Mesendoderm (in vitro differentiated cells): ENCODE data around the gene RGS6.

Experiments used
- DNase-seq: peaks from one replicate; pipeline ENCODE4 v3.0.0; 2013
- H2AK5ac ChIP-seq: 2 replicates; pipeline ENCODE4 v1.6.1; 2013; ENCODE audit warnings: low read length, inconsistent platforms
- H2BK120ac ChIP-seq: 2 replicates; pipeline ENCODE4 v1.6.1; 2013; ENCODE audit warnings: low read depth, mild to moderate bottlenecking, low read length, moderate library complexity, mixed read lengths
- H2BK15ac ChIP-seq: replicated peaks from 2 replicates; pipeline ENCODE4 v1.6.1; 2013; ENCODE audit warnings: low read depth, mild to moderate bottlenecking, moderate library complexity
- H2BK5ac ChIP-seq: 2 replicates; pipeline ENCODE4 v1.6.1; 2013; ENCODE audit warnings: low read length, inconsistent platforms
- H3K18ac ChIP-seq: 2 replicates; pipeline ENCODE4 v1.6.1; 2013; ENCODE audit warnings: mild to moderate bottlenecking, low read length, mixed read lengths
- H3K23ac ChIP-seq: one replicate; pipeline ENCODE4 v1.6.1; 2013; ENCODE audit warnings: low read length
- H3K27ac ChIP-seq: 2 replicates; pipeline ENCODE4 v1.5.1; 2013; ENCODE audit warnings: low read depth, mild to moderate bottlenecking, inconsistent platforms, low read length, moderate library complexity
- H3K27me3 ChIP-seq: 2 replicates; pipeline ENCODE4 v1.6.1; 2013; ENCODE audit warnings: low read length, control low read depth, mild to moderate bottlenecking, inconsistent platforms; ENCODE audit not compliant: insufficient read depth, poor library complexity
- H3K36me3 ChIP-seq: 2 replicates; pipeline ENCODE4 v1.6.1; 2013; ENCODE audit warnings: low read length, inconsistent platforms; ENCODE audit not compliant: control insufficient read depth, insufficient read depth
- H3K4ac ChIP-seq: one replicate; pipeline ENCODE4 v1.6.1; 2013; ENCODE audit warnings: low read depth, mild to moderate bottlenecking, low read length, moderate library complexity
- H3K4me1 ChIP-seq: 2 replicates; pipeline ENCODE4 v1.6.1; 2013; ENCODE audit warnings: low read depth, low read length, inconsistent platforms; ENCODE audit not compliant: control insufficient read depth
- H3K4me2 ChIP-seq: 2 replicates; pipeline ENCODE4 v1.6.1; 2013; ENCODE audit warnings: low read length
- H3K4me3 ChIP-seq: 2 replicates; pipeline ENCODE4 v1.5.1; 2013; ENCODE audit warnings: mild to moderate bottlenecking, low read length
- H3K56ac ChIP-seq: one replicate; pipeline ENCODE4 v1.6.1; 2013; ENCODE audit warnings: low read length
- H3K79me1 ChIP-seq: 2 replicates; pipeline ENCODE4 v1.6.1; 2013; ENCODE audit warnings: low read length, inconsistent platforms
- H3K79me2 ChIP-seq: 2 replicates; pipeline ENCODE4 v1.6.1; 2013; ENCODE audit warnings: mild to moderate bottlenecking, low read length; ENCODE audit not compliant: control insufficient read depth, insufficient read depth
- H3K9ac ChIP-seq: 2 replicates; pipeline ENCODE4 v1.6.1; 2013; ENCODE audit warnings: low read length, inconsistent platforms
- H4K5ac ChIP-seq: one replicate; pipeline ENCODE4 v1.6.1; 2013; ENCODE audit warnings: low read length
- H4K8ac ChIP-seq: one replicate; pipeline ENCODE4 v1.6.1; 2013; ENCODE audit warnings: low read depth, mild to moderate bottlenecking, control low read depth, low read length, moderate library complexity
- WGBS: extraction: QIAGEN DNeasy Blood & Tissue Kit; methylation state at CpG from one replicate; pipeline ENCODE4 v1.1.7; 2013; ENCODE audit warnings: low lambda C conversion rate, missing lambda C conversion rate; ENCODE audit not compliant: insufficient coverage; ENCODE audit errors: extremely low coverage; 5-methylcytosine and 5-hydroxymethylcytosine counted together

The RGS6 gene

GRCh38 chr14:72613231-72613974 is 681.2 kb downstream of the RGS6 start:
- Histone ChIP-seq H3K79me2 (no peaks in the 10 kb centered on the region), H2BK120ac (no peak overlapping the region), H3K4me1 (no peaks in the 10 kb centered on the region), H3K36me3 (no peaks in the 10 kb centered on the region), H3K4me3 (no peak overlapping the region), H3K18ac (no peak overlapping the region), H3K56ac (no peak overlapping the region), H3K4ac (no peak overlapping the region), H4K8ac (no peak overlapping the region), H4K5ac (no peak overlapping the region), H3K27ac (no peak overlapping the region), H3K23ac (no peak overlapping the region), H3K9ac (no peak overlapping the region), H3K4me2 (no peak overlapping the region), H2BK5ac (no peak overlapping the region), H2AK5ac (no peak overlapping the region), H2BK15ac (no peak overlapping the region), H3K27me3 (no peaks in the 10 kb centered on the region), H3K79me1 (no peaks in the 10 kb centered on the region)
- WGBS = no CpG with 5 or more reads among the region's 13 CpGs
- DNase-seq = no peak

GRCh38 chr14:72613975-72614319 is 681.7 kb downstream of the RGS6 start:
- Histone ChIP-seq H3K23ac (no peak overlapping the region), H3K4me3 (no peak overlapping the region), H3K18ac (no peak overlapping the region), H3K4me1 (no peaks in the 10 kb centered on the region), H3K9ac (no peak overlapping the region), H3K79me2 (no peaks in the 10 kb centered on the region), H3K4me2 (no peak overlapping the region), H3K27ac (no peak overlapping the region), H4K5ac (no peak overlapping the region), H3K36me3 (no peaks in the 10 kb centered on the region), H2BK15ac (no peak overlapping the region), H3K79me1 (no peaks in the 10 kb centered on the region), H3K4ac (no peak overlapping the region), H2BK120ac (no peak overlapping the region), H3K27me3 (no peaks in the 10 kb centered on the region), H3K56ac (no peak overlapping the region), H2AK5ac (no peak overlapping the region), H2BK5ac (no peak overlapping the region), H4K8ac (no peak overlapping the region)
- WGBS = no CpG with 5 or more reads among the region's 2 CpGs
- DNase-seq = no peak

- Histone ChIP-seq H3K79me1 (no peaks in the 10 kb centered on the region), H2AK5ac (no peak overlapping the region), H3K4ac (no peak overlapping the region), H3K27me3 (no peaks in the 10 kb centered on the region), H4K5ac (no peak overlapping the region), H3K36me3 (no peaks in the 10 kb centered on the region), H2BK120ac (no peak overlapping the region), H3K27ac (no peak overlapping the region), H3K56ac (no peak overlapping the region), H3K9ac (no peak overlapping the region), H2BK5ac (no peak overlapping the region), H3K4me2 (no peak overlapping the region), H3K4me3 (no peak overlapping the region), H3K18ac (no peak overlapping the region), H4K8ac (no peak overlapping the region), H3K4me1 (no peaks in the 10 kb centered on the region), H3K23ac (no peak overlapping the region), H2BK15ac (no peak overlapping the region), H3K79me2 (no peaks in the 10 kb centered on the region)
- no peak for DNase-seq
- no CpG with 5 or more reads among the region's 3 CpGs for WGBS
These were observed 682.1 kb downstream of the RGS6 start for GRCh38 chr14:72614365-72614764.

GRCh38 chr14:72614891-72615415 is 682.7 kb downstream of the RGS6 start:
- no CpG with 5 or more reads among the region's 11 CpGs for WGBS
- H3K4me2 ChIP-seq = no peak overlapping the region

GRCh38 chr14:72615451-72616121 is 683.4 kb downstream of the RGS6 start:
- Histone ChIP-seq H3K56ac (no peak overlapping the region), H3K79me1 (no peaks in the 10 kb centered on the region), H4K8ac (no peak overlapping the region), H3K23ac (no peak overlapping the region), H3K79me2 (no peaks in the 10 kb centered on the region), H3K4me3 (no peak overlapping the region), H2BK5ac (no peak overlapping the region), H3K9ac (no peak overlapping the region), H3K18ac (no peak overlapping the region), H2BK15ac (no peak overlapping the region), H2AK5ac (no peak overlapping the region), H4K5ac (no peak overlapping the region), H3K27ac (no peak overlapping the region), H3K27me3 (no peaks in the 10 kb centered on the region), H3K4me2 (no peak overlapping the region), H3K36me3 (no peaks in the 10 kb centered on the region), H3K4ac (no peak overlapping the region), H3K4me1 (no peaks in the 10 kb centered on the region), H2BK120ac (no peak overlapping the region)
- WGBS = no CpG with 5 or more reads among the region's 9 CpGs
- DNase-seq = peak; percentile 60

More at GRCh38 chr14:72614891-72615415, 682.7 kb downstream of the RGS6 start:
- peak overlapping the region; percentile 6 for H3K4ac ChIP-seq
- H3K9ac ChIP-seq = no peak overlapping the region
- H3K18ac ChIP-seq = no peak overlapping the region
- no peak overlapping the region for H3K56ac ChIP-seq
- H2BK15ac ChIP-seq = no peak overlapping the region
- H3K36me3 ChIP-seq = no peaks in the 10 kb centered on the region
- no peak overlapping the region for H2BK120ac ChIP-seq
- H3K4me1 ChIP-seq = no peaks in the 10 kb centered on the region
- H4K5ac ChIP-seq = no peak overlapping the region
- DNase-seq = no peak
- no peaks in the 10 kb centered on the region for H3K79me2 ChIP-seq
- H3K4me3 ChIP-seq = no peak overlapping the region
- no peak overlapping the region for H3K27ac ChIP-seq
- no peak overlapping the region for H3K23ac ChIP-seq
- H2BK5ac ChIP-seq = no peak overlapping the region
- H3K79me1 ChIP-seq = no peaks in the 10 kb centered on the region
- no peaks in the 10 kb centered on the region for H3K27me3 ChIP-seq
- H2AK5ac ChIP-seq = no peak overlapping the region
- no peak overlapping the region for H4K8ac ChIP-seq
